GM06990 (cell line): Measurements from ENCODE around the gene LBX2.

ENCODE experiments used
- DNase-seq: peaks from one replicate; pipeline ENCODE4 v3.0.0-alpha.2; 2011; ENCODE audit not compliant: insufficient read length; ENCODE audit errors: extremely low read depth
- H3K27me3 ChIP-seq: replicated peaks from 2 replicates; pipeline ENCODE4 v1.6.0; 2011; ENCODE audit warnings: low read length; ENCODE audit not compliant: control insufficient read depth, insufficient read depth
- H3K36me3 ChIP-seq: 2 replicates; pipeline ENCODE4 v1.5.1; 2011; ENCODE audit warnings: low read length; ENCODE audit not compliant: control insufficient read depth, insufficient read depth
- H3K4me3 ChIP-seq: replicated peaks from 2 replicates; pipeline ENCODE4 v1.5.1; 2011; ENCODE audit warnings: low read depth, mild to moderate bottlenecking, control low read depth, low read length
- TF ChIP-seq, protein P1 (sequence below): IDR thresholded peaks from 2 replicates; pipeline ENCODE4 v1.5.1; 2011; ENCODE audit warnings: low read length, control low read depth, mild to moderate bottlenecking, inconsistent platforms; ENCODE audit not compliant: insufficient read depth, poor library complexity, severe bottlenecking

LBX2 gene

DNA sequence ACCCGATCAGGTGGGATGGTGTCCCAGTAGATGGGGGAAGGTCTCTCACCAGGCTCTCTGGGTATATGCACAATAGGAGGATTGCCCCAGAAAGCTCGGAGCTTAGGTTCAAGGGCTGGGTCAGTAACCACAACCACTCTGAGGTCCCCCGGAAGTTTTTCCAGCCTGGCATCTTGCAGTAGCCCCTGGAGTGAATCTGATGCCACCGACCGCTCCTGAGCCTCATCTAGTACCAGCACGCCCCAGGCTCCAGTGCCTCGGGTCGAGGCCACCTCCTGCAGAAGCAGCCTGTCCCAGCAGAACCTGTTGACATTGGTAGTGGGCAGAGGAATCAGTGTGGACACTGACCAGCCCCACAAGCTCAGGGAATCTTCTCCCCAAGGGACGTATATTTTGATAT, 24.6 kb upstream of the LBX2 start:
- Histone ChIP-seq H3K27me3 (no peaks in the 10 kb centered on the region), H3K4me3 (no peak overlapping the region), H3K36me3 (peaks cover 18% of the 10 kb centered on the region)
- TF ChIP-seq, protein P1, sequence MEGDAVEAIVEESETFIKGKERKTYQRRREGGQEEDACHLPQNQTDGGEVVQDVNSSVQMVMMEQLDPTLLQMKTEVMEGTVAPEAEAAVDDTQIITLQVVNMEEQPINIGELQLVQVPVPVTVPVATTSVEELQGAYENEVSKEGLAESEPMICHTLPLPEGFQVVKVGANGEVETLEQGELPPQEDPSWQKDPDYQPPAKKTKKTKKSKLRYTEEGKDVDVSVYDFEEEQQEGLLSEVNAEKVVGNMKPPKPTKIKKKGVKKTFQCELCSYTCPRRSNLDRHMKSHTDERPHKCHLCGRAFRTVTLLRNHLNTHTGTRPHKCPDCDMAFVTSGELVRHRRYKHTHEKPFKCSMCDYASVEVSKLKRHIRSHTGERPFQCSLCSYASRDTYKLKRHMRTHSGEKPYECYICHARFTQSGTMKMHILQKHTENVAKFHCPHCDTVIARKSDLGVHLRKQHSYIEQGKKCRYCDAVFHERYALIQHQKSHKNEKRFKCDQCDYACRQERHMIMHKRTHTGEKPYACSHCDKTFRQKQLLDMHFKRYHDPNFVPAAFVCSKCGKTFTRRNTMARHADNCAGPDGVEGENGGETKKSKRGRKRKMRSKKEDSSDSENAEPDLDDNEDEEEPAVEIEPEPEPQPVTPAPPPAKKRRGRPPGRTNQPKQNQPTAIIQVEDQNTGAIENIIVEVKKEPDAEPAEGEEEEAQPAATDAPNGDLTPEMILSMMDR = no peak
- DNase-seq = no peak

DNA sequence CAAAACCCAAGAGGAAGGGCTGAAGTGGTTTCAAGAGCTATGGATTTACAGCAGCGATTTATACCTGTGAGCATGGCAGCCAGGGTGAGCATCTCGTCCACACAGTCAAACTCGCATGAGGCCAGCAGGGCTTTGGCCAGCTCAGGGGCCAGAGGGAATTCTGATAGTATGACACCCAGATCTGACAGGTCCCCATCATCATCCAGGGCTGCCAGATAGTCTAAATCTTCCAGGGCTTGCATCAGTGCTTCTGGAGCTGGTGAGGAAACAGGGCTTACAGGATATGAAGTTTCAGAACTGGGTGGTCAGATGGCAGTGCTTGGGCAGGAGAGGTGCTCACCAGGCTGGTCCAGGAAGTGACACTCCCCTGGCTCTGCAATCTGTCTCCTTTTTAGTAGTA, 23.1 kb upstream of the LBX2 start:
- DNase-seq = no peak
- TF ChIP-seq, protein P1 = no peak
- Histone ChIP-seq H3K36me3 (peaks cover 14% of the 10 kb centered on the region), H3K27me3 (no peaks in the 10 kb centered on the region), H3K4me3 (no peak overlapping the region)

DNA sequence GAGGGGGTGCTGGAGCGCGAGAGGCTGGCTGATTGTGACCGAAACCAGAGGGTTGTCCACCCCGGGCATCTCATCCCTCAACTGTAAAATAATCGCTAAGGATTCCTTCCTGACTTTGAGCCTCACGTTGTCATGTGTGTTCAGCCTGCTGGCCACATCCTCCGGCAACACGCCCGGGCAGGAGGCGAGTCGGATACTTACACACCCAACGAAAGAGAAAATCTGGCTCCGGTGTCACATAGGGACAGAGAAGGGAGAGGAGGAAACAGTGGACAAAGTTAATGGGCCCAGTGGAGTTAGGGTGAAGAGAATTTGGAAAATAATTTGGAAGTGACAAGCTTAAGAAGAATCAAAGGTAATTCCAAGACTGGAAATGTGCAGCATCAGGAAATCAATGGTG, 17.2 kb upstream of the LBX2 start:
- Histone ChIP-seq H3K27me3 (peaks cover 2% of the 10 kb centered on the region; the same call in 1 of the 2 replicates), H3K36me3 (no peaks in the 10 kb centered on the region), H3K4me3 (no peak overlapping the region)
- TF ChIP-seq, protein P1 = no peak
- no peak for DNase-seq

DNA sequence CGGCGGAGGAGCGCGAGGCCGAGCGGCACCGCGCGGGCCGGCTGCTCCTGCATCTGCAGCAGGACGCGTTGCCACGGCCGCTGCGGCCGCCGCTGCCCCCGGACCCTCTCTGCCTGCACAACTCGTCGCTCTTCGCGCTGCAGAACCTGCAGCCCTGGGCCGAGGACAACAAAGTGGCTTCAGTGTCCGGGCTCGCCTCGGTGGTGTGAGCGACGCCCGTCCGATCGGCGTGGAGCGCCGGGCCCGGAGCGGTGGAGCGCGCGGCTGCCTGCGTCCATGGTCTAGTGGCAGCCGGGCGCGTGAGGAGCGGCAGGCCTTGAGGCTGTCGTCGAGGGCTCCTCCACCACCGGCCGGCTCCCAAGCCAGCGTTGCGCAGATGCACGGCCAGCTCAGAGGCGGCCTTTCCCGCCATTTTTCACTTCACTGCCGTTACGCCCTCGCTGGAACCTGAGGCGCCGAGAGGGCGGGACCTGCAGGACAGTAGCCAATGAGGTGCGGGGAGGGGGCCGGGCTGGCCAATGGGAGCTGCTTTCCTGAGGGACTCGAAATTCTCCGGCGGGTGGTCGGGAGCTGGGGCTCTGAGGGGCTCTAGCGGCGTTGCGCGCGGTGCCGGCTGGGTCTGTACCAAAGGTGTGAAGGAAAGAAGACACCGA, 16.7 kb upstream of the LBX2 start:
- Histone ChIP-seq H3K36me3 (no peaks in the 10 kb centered on the region), H3K4me3 (0 out of 2 replicates have a peak overlapping the region, but pooled peaks have one; percentile 8), H3K27me3 (peaks cover 2% of the 10 kb centered on the region; the same call in 1 of the 2 replicates)
- peak; percentile 71 for DNase-seq
- TF ChIP-seq, protein P1 = no peak

DNA sequence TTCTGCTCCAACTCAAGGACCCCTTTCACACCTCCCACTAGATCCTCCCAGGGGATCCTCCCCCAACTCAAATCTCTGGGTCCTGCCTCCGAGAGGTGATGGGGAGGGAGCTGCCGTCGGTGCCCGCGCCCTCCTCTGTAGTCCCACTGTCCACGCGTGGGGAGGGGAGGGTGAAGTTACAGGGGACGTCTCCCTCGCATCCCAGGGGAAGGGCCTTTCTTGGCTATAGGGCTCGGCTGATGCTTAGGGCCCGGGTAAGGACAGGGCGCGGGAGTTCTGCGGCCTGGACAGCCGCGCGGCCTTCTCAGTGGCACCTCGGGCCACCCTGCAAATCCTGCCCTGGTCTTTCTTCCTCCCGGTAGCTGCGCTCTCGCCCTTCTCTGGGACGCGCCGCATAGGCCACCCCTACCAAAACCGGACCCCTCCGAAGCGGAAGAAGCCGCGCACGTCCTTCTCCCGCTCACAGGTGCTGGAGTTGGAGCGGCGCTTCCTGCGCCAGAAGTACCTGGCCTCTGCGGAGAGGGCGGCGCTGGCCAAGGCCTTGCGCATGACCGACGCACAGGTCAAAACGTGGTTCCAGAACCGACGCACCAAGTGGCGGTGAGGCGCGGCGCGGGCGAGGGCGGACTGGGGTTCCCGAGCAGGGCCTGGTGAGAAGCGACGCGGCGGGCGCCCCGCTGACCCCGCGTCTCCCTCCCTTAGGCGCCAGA, 16.0 kb upstream of the LBX2 start:
- no peak overlapping the region for H3K4me3 ChIP-seq
- H3K27me3 ChIP-seq = peaks cover 2% of the 10 kb centered on the region; the same call in 1 of the 2 replicates
- TF ChIP-seq, protein P1 = no peak
- DNase-seq = peak; percentile 37
- no peaks in the 10 kb centered on the region for H3K36me3 ChIP-seq
